CMK (cell line): ENCODE results near the gene TMEM135.
"Not testable (repeated sequence)": the region's sequence is repeated elsewhere in the genome, so short reads cannot be mapped to it uniquely, and the experiment has no call there.

Experiments
- DNase-seq: peaks from one replicate; pipeline ENCODE4 v3.0.0-alpha.2; 2010; ENCODE audit warnings: low read depth

Gene TMEM135

GRCh38 chr11:87076874-87077429, 39.2 kb downstream of the TMEM135 start:
- DNase-seq, result no peak

GRCh38 chr11:87081358-87081757, 43.6 kb downstream of the TMEM135 start:
- DNase-seq, result no peak

- DNase-seq, result no peak
Measured at GRCh38 chr11:87082590-87082989, 44.9 kb downstream of the TMEM135 start.

GRCh38 chr11:87083029-87083428, 45.3 kb downstream of the TMEM135 start:
- DNase-seq, result no peak

DNA sequence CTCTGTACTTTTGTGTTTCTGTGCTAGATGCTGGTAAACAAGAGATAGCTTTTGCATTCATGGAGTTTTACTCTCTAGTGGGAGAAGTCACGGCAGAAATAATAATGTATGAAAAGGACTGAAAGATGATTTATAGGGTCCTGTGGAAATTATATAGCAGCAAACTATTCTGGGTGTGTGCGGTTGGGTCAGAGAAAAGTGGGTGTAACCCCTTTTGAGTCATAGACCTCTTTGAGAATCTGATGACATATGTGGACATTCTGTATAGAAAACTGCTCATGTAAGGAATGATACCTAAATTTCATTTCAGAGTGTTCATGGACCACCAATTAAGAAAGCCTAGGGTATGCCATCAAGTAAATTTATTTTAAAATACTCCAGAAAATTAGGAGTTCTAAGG, 54.4 kb downstream of the TMEM135 start:
- no peak for DNase-seq

DNA sequence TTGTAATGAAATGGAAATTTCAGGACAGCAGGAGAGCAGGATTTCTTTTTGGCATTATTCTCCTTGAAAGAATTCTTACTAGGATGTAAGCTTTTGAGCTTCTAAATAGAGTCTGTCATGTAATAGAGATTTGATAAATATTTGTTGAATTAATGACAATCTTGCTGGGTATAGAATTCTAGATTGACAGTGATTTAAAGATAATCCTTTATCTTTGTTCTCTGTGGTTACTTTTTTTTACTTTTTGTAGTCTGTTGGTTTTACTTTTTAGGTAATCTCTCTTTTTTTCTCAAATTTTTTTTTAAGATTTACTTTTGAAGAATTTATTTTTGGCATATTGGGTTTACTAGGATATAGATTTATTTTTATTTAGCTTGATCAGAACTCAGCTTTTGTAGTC, 54.8 kb downstream of the TMEM135 start:
- DNase-seq, result no peak

DNA sequence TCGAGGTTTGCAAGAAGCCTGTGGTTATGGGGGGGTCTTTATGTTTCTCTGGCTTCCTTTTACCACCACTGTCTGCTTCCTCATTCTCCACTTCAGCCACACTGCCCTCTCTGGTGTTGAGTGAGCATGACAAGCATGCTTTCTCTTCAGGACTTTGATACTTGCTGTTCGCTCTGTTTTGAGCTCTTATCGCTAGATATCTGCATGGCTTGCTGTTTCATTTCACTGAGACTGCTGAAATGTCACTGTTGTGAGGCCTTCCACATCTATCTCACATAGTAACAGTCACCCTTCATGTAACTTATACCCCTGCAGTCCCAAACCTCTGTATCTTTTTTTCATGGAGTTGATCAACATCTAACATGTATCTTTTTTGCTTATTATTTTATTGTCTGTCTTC, 59.8 kb downstream of the TMEM135 start:
- DNase-seq, result peak; percentile 68

- no peak for DNase-seq
Measured at GRCh38 chr11:87101956-87102580, 64.3 kb downstream of the TMEM135 start.

- DNase-seq, result not testable (repeated sequence)
Measured at GRCh38 chr11:87105826-87106225, 68.1 kb downstream of the TMEM135 start.

- DNase-seq, result not testable (repeated sequence)
Measured at GRCh38 chr11:87107379-87107778, 69.6 kb downstream of the TMEM135 start.

DNA sequence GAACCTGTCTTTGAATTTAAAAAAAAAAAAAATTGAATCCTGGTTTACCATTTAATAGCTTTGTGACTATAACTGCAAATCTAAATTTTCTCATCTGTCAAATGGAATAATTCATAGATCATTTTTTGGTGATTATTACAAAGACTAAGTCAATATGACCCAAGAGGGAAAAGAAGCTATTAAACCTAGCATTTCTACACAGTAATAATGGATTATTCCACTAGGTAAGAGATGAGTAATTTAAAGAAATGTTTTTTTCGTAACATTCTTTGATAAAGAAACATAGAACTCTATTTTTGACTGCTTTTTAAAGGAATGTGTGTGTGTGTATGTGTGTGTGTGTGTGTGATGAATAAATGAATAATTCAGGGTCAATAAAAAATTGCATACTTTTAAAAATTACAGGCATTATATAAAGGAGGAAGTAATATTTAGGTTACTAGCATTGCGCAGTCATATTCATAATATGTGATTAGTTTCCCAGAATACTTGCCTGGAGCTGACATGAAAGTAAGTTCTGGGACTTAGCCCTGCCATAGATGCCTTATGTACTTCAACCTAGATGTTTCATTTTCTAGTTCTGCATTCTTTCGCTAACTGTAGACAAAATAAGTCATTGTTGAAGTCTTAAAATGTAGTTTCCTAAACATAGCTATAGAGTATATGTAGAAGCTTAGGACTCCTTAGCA, 72.9 kb downstream of the TMEM135 start:
- no peak for DNase-seq

DNA sequence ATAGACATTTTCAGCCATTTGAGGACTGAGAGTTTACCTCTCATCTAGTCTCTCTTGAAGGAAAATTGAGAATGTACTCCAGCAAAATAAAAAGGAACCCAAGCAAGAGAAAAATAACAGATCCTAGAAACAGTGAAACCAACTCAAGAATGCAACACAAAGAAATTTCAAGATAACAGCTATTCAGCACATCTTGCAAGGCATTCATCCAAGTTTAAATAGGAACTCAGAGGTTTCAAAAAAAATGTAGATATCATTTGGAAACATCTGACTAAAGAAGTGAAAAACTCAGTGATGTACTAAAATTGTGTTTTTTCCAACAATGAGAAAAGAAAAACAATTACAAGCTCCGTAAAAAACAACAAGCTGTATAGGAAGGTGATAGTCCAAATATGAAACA, 76.4 kb downstream of the TMEM135 start:
- no peak for DNase-seq

DNA sequence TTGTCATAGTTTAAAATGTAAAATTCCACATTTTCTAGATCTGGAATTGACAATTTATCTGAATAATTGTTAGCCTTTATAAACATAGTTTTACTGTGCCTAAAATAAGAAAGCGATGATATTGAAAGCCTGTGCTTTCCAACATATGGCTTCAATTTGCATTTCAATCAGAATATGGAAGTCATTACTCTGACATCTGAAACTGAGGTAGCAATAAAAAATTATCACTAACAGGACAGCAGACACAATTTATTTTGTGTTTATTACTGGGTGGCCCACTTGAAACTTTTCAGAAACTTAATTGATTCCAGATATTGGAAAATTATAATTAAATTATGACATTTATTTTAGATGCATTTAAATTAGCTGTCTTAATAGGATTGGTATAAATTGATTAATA, 78.5 kb downstream of the TMEM135 start:
- DNase-seq, result no peak

GRCh38 chr11:87120937-87121336, 83.2 kb downstream of the TMEM135 start:
- no peak for DNase-seq

GRCh38 chr11:87122852-87123251, 85.1 kb downstream of the TMEM135 start:
- no peak for DNase-seq

DNA sequence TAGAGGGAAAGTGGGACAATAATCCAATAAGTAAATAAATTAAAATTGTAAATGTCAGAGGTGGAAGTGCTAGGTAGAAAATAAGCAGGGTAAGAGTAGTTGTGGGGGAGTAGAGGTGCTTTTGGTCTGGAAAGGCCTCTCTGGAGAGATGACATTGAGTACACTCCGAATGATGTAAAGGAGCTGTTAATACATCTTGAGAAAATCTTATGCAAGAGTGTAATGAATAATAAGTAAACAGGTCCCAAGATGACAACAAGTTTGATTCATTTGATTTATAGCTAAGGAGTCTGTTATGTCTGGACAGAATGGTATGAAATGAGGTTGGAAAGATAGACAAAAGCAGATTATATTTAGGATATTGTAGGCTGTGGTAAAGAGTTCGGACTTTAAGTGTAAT, 87.5 kb downstream of the TMEM135 start:
- DNase-seq, result no peak

DNA sequence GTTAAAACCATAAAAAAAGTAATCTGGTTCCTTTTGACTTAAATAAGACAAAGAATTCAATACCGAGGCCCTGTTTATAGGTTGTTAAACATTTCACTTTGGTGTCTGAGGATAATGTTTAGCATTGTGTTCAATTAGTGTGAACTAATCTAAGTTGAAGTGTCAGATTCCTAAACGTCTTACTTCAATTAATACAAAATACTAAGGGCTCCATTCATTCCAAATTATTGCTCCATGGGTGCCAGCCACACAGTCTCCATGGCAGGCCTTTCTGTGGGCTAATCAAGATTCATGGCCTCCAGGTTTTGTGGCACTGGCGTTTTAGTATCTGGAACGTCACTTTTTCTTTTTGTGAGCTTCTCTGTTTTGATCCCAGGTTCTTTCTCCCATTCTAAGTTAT, 89.4 kb downstream of the TMEM135 start:
- no peak for DNase-seq

GRCh38 chr11:87128372-87128771, 90.6 kb downstream of the TMEM135 start:
- no peak for DNase-seq

- DNase-seq, result no peak
Measured at GRCh38 chr11:87134524-87135106, 96.9 kb downstream of the TMEM135 start.

DNA sequence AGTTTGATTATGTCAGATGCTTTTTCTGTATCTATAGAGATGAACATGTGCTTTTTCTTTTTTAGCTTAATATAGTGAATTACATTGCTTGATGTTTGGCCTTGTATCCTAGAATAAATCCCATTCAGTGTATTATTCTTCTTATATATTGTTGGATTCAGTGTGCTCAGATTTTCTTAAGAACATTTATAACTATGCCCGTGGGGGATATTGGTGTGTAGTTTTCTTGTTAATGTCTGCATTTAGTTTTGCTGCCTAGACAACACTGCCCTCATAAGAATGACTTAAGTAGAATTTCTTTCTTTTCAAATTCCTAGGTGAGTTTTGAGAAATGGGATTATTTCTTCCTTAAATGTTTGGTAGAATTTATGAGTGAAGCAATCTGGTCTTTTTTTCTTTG, 98.5 kb downstream of the TMEM135 start:
- DNase-seq, result no peak

DNA sequence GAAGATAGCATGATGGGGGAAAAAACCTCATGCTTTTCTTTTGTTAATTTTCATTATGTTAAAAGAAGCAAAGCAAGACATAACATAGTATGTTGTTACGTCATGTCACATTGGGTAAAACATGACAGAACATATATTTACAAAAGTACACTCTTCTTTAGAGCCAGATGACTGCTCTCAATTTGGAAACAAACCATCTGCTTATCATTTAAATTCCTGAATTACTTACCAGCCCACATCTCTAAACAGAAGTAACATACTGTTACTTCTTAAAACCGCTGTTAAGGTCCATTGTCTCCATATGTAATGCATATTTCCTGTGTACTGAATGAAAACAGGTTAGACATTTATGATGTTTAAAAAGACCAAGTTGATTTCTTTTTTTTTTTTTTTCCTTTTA, 100.0 kb downstream of the TMEM135 start:
- no peak for DNase-seq

DNA sequence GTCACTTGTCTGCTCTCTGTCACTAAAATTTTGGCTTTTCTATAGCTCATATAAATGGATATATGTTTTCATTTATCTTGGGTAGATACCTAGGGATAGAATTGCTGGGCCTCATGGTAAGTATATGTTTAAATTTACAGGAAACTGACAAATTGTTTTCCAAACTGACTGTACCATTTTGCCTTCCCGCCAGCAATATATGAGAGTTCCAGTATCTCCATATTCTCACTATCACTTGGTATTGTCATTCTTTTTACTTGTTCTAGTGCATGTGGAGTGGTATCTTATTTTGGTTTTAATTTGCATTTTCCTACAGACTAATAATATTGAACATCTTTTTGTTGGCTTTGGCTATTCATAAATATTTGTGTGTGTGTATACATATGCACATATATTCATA, 101.7 kb downstream of the TMEM135 start:
- no peak for DNase-seq

- DNase-seq, result no peak
Measured at GRCh38 chr11:87141322-87141721, 103.6 kb downstream of the TMEM135 start.
